DMS153 (cell line): ENCODE measurements around the gene LRRC4C.
"Not testable (repeated sequence)": the region's sequence is repeated elsewhere in the genome, so short reads cannot be mapped to it uniquely, and the experiment has no call there.

Experiments
- DNase-seq: peaks from one replicate; lab custom pipeline; 2025; lab: John Stamatoyannopoulos, UW

LRRC4C gene

DNA sequence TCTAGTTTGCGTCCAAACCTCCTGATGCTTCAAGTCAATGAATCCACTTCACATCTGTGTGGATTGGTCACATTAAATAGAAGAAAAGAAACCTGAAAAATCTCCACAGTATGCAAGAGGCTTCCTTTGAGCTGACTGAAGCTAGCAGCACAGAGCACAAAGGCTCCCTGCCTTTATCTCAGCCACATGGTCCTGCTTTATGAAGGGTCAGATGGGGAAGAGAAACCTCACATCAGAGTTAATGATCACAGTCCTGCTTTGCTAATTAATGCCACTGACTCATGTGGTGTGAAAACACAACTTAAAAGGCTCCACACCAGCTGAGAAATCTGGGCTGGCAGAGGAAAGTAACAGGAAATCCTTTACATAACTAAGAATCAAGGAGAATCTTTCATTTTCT, 1291.0 kb downstream of the LRRC4C start:
- DNase-seq, result no peak

DNA sequence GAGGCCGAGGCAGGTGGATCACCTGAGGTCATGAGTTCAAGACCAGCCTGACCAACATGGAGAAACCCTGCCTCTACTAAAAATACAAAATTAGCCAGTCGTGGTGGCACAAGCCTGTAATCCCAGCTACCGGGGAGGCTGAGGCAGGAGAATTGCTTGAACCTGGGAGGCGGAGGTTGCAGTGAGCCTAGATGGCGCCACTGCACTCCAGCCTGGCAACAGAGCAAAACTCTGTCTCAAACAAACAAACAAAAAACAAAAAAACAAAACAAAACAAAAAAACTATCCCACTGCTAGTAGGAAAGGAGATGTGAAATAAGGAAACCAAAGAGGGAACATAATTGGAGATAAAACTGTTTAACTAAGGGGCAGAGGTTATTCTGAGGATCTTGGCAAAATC, 1291.6 kb downstream of the LRRC4C start:
- not testable (repeated sequence) for DNase-seq

DNA sequence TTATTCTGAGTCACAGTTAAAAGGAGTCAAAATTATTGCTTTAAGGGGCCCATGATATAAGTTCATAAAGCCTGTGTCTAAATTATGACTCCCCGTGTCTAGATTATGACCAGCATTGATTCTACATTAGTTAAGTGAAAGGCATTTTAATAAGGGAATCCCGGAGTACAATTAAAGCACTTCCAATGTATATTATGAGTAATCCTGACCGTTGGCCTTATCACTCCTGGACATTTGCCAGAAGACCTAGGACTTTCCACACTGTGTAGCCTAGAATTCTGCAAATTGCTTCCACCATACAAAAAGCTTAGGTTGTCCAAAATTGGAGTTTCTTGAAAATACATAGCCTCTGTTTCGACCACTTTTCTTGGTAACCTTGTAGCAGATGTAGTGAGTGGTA, 1292.6 kb downstream of the LRRC4C start:
- no peak for DNase-seq

DNA sequence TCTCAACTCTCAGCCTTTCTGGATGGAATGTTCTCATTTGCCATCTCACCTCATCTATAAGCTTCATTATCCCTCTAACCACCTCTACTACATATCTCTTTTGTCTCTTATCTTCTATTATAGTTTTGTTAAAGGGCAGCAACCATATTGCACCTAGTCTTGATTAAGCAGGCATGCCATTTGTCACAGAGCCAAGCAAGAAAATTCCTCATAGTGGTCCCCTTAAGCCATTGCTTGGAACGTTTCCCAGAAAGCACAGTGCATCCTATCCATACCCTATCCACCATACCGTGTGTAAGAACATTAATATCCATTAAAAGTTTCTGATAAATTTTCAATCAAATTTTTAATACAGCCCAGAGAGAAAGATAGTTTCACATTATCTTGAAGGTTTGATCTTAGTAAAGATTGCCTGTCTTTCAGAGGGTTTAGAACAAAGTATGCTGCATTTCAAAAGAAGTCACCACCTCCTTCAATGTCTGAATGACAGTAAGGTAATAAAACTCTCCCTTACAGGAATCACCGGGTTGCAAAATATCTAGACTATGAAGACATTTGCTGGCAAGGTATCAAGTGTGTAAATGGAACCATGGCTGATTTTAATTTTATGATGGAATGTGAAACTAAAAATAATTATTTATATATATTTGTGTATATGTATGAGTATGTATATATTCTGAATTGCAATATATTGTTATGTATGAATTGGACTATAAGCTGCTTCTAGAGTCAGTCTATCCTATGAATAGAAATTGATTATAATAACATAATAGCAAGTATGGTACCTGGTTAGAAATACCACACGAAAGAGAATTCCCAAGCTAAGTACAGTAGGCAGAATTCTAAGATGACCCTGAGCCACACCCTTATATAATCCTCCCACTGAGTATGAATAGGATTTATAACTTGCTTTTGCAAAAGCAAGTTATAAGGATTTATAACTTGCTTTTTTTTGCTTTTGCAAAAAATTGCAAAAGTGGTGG, 1296.3 kb downstream of the LRRC4C start:
- no peak for DNase-seq

DNA sequence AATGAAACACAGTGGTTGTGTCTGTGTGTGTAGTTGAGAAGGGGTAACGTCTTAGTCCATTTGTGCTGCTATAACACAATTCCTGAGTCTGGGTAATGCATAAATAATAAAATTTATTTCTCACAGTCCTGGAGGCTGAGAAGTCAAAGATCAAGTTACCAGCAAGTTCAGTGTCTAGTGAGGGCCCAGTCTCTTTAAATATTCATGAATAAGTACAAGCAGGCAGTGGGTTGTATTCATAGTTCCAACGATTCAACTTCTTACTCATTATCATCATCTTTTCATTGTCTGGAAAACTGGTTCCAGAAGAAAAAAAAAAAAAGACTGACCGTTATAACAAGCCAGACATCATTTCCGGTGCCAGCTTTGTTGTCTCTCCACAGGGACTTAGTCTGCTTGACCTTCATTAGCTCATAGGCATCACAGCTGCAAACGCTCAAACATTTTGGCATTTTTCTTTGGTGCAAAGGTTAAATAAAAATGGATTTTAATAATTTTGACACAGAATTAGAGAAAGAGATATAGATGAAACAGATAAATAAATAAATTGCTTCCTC, 1297.5 kb downstream of the LRRC4C start:
- DNase-seq, result no peak

DNA sequence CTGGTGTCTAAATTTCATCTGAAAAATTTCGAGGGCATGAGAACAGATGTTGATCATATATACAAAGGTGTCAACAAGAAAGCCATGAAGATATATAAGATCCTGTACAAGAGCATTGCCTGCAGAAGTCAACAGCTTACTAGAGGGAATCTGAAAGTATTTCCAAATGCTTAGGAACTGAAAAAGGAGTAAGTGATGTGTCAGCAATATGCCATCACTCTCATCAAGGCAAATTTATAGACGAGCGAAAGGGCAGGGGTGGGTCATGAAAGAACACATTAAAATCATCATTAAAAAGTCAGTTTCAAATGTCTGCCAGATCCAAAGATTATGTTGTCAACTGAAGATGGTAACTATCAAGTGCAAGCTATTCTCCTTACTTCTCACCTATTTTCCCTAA, 1299.0 kb downstream of the LRRC4C start:
- no peak for DNase-seq

DNA sequence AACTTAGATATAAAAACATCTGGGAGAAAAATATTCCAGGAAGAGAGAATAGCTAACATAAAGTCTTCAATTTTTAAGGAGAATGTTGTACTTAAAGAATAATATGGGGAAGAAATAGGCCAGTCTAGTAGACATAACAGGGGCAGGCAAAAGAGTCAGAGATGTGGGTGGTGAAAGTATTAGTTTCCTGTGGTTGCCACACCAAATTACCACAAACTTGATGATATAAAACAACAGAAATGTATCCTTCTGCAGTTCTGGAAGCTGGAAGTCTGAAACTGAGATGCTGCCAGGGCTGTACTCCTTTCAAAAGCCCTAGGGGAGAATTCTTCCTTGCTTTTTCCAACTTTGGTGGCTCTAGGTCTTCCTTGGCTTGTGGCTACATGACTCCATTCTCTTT, 1309.7 kb downstream of the LRRC4C start:
- no peak for DNase-seq

DNA sequence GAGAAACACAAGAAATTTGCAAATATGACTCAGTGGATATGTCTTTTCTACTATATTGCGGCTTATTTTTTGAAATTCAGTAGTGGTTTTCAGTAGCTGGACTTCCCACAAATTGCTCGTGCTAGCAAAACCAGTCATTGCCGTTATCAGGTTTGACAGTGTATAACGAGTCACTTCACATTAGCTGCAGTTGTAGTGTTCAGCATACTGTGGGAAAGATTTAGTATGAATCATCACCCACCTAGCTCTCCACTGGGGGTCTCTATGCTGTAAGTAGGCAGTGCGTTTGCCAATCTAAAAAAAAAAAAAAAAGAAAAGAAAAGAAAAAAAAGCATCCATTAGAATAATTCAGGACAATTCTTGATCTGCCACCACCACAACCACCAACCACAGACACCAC, 1318.9 kb downstream of the LRRC4C start:
- no peak for DNase-seq

DNA sequence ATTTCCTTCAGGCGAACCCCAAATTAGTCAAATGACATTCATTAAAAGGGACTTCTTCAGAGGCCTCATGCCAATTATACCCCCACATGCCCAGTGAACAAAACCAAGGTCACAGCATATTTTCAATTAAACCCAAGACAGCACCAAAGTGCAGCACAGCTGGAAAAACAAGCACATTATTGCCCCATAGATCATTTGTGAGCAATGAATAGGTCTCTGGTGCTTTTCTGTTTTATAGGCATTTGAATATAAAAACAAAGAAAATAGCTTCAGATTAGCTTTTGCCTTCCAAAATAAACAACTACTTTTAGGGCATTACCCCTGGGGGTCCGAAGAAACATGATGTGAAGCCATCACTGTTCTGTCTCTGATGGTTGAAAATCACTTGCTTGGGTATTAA, 1319.9 kb downstream of the LRRC4C start:
- DNase-seq, result no peak

DNA sequence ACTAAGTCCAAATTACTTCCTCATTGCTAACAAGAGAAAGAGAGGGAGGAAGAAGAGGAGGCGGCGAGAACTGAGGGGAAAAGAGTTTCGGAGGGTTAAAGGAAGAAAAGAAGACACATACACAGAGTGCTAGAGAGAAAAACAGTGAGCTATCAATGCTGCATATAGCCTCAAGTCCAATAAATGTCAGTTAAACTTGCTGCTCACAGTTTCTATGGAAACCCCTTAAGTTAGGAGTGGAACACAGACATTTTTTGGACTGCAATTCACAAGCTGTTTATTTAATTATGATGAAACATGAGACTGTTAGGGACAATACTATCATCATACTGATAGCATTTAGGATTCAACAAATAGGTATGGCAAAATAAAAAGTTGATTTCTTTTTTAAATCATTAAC, 1320.4 kb downstream of the LRRC4C start:
- DNase-seq, result no peak

DNA sequence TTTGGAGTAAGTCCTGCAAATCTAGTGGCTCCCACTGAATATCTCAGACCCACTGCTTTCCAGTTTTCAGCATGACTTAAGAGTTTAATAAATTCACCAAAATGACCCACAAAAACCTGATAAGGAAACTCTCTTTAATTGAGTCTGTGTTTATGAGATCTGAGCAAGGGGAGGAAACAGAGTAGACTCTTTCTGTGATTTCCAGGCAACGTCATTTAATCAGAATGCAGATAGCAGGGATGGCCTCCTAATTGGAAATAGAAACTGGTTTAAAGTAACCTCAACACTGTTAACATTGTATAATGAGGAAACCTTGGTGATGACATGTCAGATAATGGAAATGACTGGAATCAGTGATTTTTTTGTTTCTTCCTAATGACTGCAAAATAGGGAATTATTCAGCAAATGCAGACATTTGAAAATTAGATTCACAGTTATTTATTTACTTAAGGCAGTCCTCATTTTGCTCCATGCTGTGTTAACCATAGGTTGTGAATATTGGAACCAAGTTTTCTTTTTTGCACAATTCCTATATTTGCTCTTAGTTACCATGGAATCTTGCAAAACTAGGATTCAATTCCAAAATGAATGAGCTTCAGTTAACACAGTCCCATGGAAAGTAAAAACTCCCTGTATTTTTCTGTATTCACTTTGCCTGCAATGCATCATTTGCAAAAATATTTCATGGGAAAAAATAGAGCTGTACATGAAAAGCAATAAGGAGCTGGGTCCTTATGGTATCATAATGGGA, 1324.5 kb downstream of the LRRC4C start:
- DNase-seq, result no peak

DNA sequence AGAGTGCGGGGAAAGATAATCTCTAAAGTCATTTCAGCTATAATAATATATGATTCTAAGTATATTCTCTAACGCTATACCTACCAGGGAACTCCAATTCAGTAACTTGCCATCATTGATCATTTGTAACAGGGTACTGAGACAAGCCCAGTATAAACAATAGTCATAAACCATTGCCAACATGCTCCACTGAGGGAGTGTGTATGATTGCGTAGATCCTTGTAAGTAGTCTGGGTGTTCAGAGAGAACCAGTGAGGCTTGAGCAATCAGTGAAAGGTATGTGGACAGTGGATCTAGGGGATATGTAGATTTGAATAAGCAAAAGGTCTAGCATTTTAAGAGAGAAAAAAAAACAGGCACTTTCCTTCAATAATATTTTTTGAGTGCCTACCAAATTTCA, 1326.0 kb downstream of the LRRC4C start:
- no peak for DNase-seq

DNA sequence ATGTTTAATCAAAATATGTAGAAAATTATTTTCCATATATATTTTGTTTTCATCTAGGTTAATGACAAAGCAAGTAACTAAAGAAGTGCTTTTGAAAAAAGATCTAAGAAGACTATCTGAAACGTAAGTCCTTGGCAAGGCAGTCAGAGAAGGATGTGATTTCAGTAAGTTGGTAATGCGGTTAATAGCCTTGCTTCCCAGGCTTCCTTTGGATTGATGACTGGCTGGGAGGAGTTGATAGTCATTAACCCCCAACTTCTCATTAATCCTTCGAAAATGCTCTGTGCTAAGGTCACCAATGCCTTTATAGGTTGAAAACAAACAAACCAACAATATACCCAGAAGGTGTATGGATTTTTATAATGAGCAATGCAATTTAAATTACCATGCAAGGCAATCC, 1326.5 kb downstream of the LRRC4C start:
- no peak for DNase-seq

DNA sequence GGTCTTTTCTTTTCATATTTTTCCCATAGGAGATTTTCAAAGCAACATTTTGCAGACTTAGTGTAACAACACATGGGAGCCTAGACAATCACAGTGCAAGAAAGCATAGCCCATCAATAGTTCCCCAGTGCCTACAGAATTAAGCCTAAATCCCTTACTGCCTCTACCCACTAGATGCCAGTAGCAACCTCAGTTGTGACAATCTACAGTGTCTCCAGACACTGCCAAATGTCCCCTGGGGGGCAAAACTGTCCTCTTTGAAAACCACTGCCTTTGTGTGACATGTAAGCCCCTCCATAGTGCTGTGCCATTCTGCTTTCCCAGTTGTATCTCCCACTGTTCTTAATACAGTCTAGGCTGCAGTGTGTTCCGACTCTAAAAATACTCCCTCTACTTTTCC, 1329.0 kb downstream of the LRRC4C start:
- DNase-seq, result no peak

DNA sequence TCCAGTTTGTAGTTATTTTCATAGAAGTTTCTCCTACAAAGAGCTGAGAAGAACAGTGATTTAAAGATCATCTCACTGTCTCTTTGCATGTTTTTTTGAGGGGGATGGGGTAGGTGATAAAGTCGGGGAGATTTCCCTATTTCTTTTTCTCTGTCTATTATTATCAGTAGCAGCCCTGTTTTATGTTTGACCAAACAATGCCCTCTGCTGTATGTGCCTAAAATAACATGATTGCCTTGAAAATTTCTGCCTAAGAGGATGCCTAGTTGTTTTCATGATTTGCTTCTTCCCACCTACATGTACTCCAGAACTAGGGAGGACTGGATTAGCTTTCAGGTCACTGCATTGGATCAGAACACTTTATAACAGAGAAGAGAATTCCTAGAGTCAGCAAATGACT, 1330.2 kb downstream of the LRRC4C start:
- DNase-seq, result no peak

DNA sequence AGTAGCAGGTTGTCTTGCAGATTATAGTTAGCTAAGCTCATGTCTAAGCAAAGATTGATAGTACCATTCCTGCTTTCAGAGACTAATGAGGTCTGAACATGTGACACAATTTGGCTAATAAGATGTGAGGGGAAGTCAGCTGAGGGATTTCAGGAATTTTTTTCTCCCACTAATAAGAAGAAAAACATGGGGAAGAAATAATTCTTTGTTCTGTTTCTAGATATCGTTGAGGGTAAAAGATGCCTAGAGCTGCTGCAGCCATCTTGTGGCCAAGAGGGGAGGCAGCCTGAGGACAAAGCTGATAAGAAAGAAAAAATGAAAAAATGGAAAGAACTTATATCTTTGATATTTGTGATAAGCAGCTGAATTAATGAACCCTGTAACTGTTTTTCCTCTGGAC, 1334.4 kb downstream of the LRRC4C start:
- no peak for DNase-seq

DNA sequence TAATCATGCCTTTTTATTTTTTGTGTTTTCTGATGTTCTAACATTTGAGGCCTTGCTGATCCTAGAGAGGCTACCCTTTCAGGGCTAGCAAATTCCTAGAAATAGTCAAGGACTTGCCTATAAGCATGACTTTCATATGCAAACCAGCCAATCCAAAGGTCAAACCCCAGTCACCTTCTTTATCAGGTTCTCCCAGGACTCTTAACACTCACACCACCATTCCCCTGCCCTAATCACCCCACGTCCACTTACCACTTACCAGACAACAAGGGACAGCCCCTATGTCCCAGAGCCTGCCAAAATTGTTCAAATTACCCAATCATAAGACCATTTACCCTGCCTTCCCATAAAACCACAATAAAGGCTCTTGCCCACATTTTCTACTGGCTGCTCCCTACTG, 1339.8 kb downstream of the LRRC4C start:
- no peak for DNase-seq

DNA sequence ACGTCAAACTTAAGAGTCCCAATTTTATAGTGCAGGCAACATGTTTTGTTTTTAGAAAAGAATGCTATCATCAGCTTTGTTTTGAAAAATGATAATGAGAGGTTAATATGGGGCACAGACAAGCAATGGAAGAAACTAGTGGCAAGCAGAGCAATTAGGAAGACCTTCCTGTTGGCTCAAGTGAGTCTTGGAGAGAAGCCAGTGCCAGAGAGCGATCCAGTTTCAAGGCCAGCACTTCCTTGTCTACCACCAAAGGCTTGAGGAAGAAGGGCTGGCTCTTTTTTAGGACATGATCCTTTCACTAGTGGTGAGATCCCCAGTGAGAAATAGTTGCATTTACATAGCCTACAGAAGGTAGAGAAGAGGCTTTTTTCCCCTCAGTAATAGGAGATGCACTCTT, 1340.7 kb downstream of the LRRC4C start:
- DNase-seq, result peak; percentile 12

DNA sequence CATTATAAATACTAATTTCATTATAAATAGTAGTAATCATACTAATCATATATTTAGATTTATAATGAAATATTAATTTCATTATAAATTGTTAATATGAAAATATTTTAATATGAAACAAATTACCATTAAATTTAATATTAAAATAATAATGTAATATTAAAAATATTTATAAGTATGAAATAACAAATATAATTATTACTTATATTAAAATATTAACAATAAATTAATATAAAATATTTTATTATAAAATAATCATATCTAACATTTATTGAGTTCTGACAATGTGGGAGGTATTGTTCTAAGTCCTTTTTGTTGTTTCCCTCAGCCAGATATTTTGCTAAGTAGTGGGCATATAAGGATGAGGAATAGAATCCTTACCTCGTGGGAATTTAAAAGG, 1341.4 kb downstream of the LRRC4C start:
- DNase-seq, result no peak

DNA sequence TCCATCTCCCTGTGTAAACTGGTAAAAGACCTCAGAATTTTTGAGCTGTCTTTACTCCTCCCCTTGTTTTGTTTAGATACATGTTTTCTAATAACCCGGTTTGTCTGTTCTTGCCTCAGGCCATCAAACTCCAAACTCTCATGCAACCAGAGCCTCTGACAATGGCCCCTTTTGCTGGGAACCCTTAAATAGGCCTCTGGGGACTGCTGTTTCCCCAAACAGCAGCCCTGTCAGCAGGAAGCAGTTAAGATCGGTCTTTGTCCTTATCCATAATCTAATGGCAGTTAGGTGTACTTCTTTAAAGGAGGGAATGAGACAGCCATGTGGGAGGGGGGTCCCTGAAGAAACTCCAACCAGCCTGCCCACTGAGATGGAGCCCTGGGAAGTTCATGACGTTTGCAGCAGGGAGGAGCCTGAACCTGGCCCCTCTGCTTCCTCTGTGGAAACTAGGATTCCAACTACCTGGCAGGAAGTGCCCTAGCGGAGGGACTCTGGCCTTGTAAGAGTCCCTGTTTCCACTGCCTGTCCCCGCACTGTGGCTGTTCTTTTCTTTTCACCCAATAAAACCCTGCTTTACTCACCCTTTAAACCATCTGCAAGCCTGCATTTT, 1354.4 kb downstream of the LRRC4C start:
- no peak for DNase-seq

DNA sequence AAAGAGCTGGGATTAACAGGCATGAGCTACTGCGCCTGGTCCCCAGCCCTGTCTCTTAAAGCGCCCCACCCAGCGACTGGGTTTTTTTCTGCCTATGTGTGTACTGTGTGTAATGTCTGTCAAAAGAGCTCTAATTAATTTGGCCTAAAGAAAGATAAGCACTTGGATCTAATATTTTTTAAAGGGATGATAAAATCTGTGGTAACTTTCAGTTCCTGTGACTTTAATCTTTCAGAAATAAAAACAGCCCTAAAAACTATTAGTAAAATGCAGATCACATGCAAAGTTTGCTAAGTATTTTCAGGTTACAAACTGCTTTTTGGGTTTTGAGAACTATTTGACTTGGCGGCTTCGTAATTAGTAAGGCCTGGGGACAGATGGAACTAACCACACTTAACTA, 1358.7 kb downstream of the LRRC4C start:
- no peak for DNase-seq

DNA sequence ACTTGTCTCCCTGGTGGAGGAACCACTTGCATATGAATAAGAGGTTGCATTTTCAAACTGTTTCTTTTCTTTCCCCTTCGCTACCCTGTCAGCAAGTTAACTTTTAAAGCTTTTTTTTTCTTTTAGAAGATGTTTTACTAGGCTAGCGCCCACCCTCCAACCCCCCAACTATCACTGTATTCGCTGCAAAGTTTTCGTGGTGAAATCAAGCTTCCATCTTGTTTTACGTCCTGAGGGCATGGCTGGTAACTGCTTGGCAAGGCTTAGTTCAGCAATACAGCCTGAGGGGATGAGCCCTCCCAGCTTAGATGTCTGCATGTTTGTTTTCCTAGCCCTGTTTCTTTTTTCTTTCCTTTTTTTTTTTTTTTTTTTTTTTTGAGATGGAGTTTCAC, 1359.3 kb downstream of the LRRC4C start:
- no peak for DNase-seq
